LNCAP (cell line): ENCODE measurements around the gene GFI1B.

Experiments used
- CTCF ChIP-seq: fragments of 450-650 bp; IDR thresholded peaks from 2 replicates; pipeline ENCODE4 v1.5.1; 2017; ENCODE audit warnings: mild to moderate bottlenecking

GFI1B gene

DNA sequence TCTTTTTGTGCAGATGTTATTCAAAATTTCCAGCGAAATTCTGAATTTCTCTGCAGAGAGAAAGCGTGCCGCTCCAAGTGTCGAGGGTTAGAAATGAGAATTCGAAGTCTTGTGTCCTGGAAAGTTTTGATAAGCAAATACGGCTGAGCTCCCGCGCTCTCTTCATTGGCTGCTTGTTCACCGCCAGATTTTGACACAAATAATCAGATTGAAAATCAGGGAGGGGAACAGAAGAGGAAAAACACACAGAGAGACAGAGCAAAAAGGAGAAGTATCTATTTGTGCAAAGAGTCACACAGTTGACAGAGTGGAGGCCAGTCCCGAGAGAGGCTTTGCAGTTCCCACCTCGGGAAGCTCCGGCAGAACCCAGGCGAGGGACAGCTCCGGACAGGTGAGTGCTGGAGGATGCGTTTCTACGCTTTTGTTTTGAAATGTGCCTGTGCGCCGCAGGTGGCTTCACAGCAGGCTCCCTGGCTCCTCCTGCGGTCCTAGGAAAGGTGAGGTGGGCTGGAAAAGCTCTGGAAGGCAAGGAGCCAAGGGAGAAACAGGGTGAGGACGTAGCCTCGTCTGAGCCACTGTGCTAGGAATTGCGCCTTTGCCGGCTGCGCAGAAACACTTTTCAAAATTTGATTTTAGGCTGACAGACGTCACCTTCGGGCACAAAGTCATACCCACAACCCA is at the start of gene GFI1B:
TSS of gene GFI1B (plus strand) at position 244 of the 681 bp plus-strand sequence. CDS start 7,985 bp downstream, outside the sequence.
- TF ChIP-seq CTCF, result no peak

- no peak for TF ChIP-seq CTCF
Observed at GRCh38 chr9:132931178-132931735, 47.2 kb upstream of the GFI1B start.

GRCh38 chr9:132935026-132935425 is 43.5 kb upstream of the GFI1B start:
- TF ChIP-seq CTCF, result no peak

DNA sequence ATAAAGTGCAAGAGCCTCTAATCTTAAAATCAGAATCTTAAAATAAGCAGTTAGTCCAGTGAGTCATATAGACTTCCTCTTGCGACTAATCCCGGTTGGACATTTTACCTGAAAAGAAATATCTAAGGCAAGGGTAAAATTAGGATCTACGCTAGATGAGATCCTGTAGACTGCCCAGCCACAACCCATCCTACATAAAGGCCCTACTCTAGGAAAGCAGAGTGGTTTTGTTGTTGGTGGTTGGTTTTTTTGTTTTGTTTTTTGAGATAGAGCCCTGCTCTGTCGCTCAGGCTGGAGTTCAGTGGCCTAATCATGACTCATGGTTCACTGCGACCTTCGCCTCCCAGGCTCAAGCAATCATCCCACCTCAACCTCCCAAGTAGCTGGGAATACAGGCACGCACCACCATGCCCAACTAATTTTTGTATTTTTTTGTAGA is 41.0 kb upstream of the GFI1B start:
- no peak for TF ChIP-seq CTCF

GRCh38 chr9:132939169-132939568 is 39.3 kb upstream of the GFI1B start:
- TF ChIP-seq CTCF, result no peak

DNA sequence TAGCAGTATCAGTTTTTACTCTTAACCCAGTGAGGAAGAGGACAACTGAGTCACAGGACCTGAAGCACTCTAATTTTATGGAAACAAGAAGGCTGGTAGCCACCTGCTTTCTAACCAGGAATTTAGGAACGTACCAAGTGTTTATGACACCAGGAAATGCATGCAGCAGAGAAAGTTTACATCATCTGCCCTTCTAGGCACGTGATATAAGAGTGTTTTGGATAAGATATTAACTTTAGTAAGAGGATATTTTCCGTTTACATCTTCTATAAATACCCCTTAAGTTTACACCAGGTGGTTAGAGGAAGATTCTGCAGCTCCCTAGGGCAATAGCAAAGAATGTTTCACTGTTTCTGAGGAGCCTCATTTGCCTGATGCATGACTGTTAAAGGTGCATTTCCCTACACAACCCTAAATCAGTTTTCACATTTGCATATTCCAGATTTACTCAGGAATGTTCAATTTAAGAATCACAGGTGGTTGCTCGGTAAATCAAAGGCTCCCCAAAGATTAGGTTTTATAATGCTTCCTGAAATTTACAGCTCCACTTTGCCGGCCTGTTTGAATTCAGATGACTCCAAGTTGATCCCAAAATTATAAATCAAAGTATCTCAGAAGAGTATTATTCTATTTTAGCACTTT is 35.8 kb upstream of the GFI1B start:
- TF ChIP-seq CTCF, result no peak

GRCh38 chr9:132943651-132944293 is 34.7 kb upstream of the GFI1B start:
- TF ChIP-seq CTCF, result no peak
